H1 (cell line): ENCODE measurements around the gene CATSPERD. TPM values are rescaled to one million over a fixed set of nuclear protein-coding genes. Genes with fewer than 3 reads are reported as not detected.
A peak's percentile ranks its signal among the peaks of the same experiment; 100 is the strongest.

Experiments
- ASH2L ChIP-seq: fragments of 200-600, 300-600 bp; sonication (generic); IDR thresholded peaks from one replicate; pipeline ENCODE4 v1.7.1; 2017; ENCODE audit warnings: low read length
- FOSL1 ChIP-seq: IDR thresholded peaks from 2 replicates; pipeline ENCODE4 v1.6.1; 2011; ENCODE audit warnings: mild to moderate bottlenecking, low read depth, low read length, moderate library complexity; ENCODE audit not compliant: insufficient read depth
- GTF2F1 ChIP-seq: IDR thresholded peaks from 2 replicates; pipeline ENCODE4 v1.6.1; 2012; ENCODE audit warnings: low read depth, low read length, improper control_type of control experiment, borderline replicate concordance
- JUND ChIP-seq: IDR thresholded peaks from 2 replicates; pipeline ENCODE4 v1.6.1; 2011; ENCODE audit warnings: mild to moderate bottlenecking, improper control_type of control experiment, low read length
- KDM4A ChIP-seq: IDR thresholded peaks from one replicate; pipeline ENCODE4 v1.7.1; 2012; ENCODE audit warnings: low read depth, mild to moderate bottlenecking, moderate library complexity, low read length, inconsistent platforms; ENCODE audit not compliant: severe bottlenecking
- MAFK ChIP-seq: IDR thresholded peaks from 2 replicates; pipeline ENCODE4 v1.6.1; 2012; ENCODE audit warnings: low read depth, mild to moderate bottlenecking, improper control_type of control experiment, low read length
- MAX ChIP-seq: IDR thresholded peaks from 2 replicates; pipeline ENCODE4 v1.6.1; 2012; ENCODE audit warnings: inconsistent platforms
- POLR2AphosphoS5 ChIP-seq: IDR thresholded peaks from 2 replicates; pipeline ENCODE4 v1.6.1; 2011; ENCODE audit warnings: low read depth, low read length
- SIN3A ChIP-seq, 2 experiments: IDR thresholded peaks in 1 of 2; conservative IDR thresholded peaks in 1 of 2; 2 replicates each; pipeline ENCODE4 v1.6.1; 2011 to 2012; ENCODE audit warnings: low read length in 2 of 2, improper control_type of control experiment in 1 of 2, low read depth in 1 of 2, mild to moderate bottlenecking in 1 of 2
- SIX5 ChIP-seq: IDR thresholded peaks from 2 replicates; pipeline ENCODE4 v1.6.1; 2011; ENCODE audit warnings: mild to moderate bottlenecking, low read depth, low read length
- SP4 ChIP-seq: IDR thresholded peaks from 2 replicates; pipeline ENCODE4 v1.6.1; 2012; ENCODE audit warnings: low read length, inconsistent platforms
- TAF1 ChIP-seq: IDR thresholded peaks from 2 replicates; pipeline ENCODE4 v1.6.1; 2011; ENCODE audit warnings: mild to moderate bottlenecking, low read depth, low read length
- TAF7 ChIP-seq: optimal IDR thresholded peaks from 2 replicates; pipeline ENCODE3; 2011; ENCODE audit warnings: low read depth, mild to moderate bottlenecking, inconsistent platforms, low read length, moderate library complexity, borderline replicate concordance
- TBP ChIP-seq: IDR thresholded peaks from 2 replicates; pipeline ENCODE4 v1.6.1; 2011; ENCODE audit warnings: low read depth, low read length, improper control_type of control experiment
- USF2 ChIP-seq: IDR thresholded peaks from 2 replicates; pipeline ENCODE4 v1.6.1; 2011; ENCODE audit warnings: low read length, improper control_type of control experiment
- YY1 ChIP-seq: IDR thresholded peaks from 2 replicates; pipeline ENCODE4 v1.6.1; 2011; ENCODE audit warnings: low read depth, mild to moderate bottlenecking, low read length
- polyA plus RNA-seq, 7 experiments: library from polyadenylated mRNA; depleted of rRNA in 3 of 7; stranded (reverse) in 5 of 7; unstranded in 2 of 7; fragments of >200 nt in 5 of 7; fragments of 200-250 nt in 2 of 7; gene quantifications; 1 replicate in 5 of 7; 2 replicates in 1 of 7; 4 replicates in 1 of 7; pipeline versions ENCODE4 v1.2.1 to v1.2.3, GENCODE V29; 2011 to 2013; ENCODE audit warnings: missing spikeins in 2 of 7, mixed read lengths in 2 of 7
- total RNA-seq: library from RNA; stranded (reverse); fragmentation: NEBNext Ultra II Directional; extraction: Animal tissue kit (Norgen Biotek cat#: 25700); gene quantifications from 2 replicates; pipeline ENCODE4 v1.2.1, GENCODE V29; 2021
- TF ChIP-seq, protein P1 (sequence below): IDR thresholded peaks from 2 replicates; pipeline ENCODE4 v1.6.1; 2011; ENCODE audit warnings: low read depth, mild to moderate bottlenecking, low read length; ENCODE audit not compliant: insufficient read depth
- TF ChIP-seq, protein P2 (sequence below): IDR thresholded peaks from 2 replicates; pipeline ENCODE4 v1.6.1; 2012; ENCODE audit warnings: inconsistent platforms
- TF ChIP-seq, protein P3 (sequence below): IDR thresholded peaks from 2 replicates; pipeline ENCODE4 v1.6.1; 2012; ENCODE audit warnings: low read length, inconsistent platforms

Gene CATSPERD
- total and polyA plus RNA-seq, 2 of the 8 experiments (the other 6 are each of a cell fraction or from before 2014, with no cell fraction given) = 0.12 TPM; not detected in 1

DNA sequence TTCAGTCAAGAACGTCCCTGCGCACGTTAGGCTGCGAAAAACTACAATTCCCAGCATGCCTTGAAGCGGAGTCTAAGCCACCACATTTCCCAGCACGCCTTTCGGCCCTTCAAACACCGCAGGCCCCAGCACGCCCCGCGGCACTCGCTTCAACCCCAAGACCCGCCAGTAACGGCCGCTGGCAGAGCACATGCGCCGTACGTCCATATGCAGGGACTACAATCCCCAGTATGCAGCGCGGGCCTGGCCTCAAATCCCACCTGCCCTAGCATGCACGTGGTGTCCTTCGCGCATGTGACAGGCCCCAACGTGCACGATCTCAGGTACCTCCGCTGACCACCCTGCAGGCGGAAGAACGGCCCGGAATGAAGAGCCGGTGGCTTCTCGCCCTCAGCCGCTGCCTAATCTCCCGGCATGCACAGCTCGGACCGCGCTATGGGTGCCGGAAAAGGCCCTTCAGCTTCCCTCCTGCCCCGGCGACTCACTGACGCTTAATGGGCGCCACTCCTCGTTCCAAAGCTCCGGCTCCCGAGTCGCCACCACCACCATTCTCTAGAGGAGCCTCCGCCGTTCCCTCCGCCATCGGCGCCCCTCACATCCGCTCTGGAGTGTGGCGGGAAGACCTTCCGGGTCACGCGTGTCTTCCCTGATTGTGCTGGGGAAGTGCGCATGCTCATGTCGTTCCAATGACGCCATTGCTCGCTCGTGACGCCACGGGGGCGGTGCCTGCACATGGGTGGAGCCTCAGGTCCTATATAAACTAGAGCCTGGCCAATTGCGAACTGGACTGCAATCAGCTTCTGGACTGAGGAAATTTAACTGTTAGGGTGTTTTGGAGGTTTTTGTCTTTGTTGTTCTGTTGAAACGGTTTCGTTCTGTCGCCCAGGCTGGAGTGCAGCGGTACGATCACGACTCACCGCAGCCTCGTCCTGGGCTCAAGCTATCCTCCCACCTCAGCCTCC lies 70.4 kb downstream of the CATSPERD start, which contains the start of gene DUS3L (continued):
- TF ChIP-seq, protein P1, sequence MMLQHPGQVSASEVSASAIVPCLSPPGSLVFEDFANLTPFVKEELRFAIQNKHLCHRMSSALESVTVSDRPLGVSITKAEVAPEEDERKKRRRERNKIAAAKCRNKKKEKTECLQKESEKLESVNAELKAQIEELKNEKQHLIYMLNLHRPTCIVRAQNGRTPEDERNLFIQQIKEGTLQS = peak; percentile 89
- TF ChIP-seq, protein P2, sequence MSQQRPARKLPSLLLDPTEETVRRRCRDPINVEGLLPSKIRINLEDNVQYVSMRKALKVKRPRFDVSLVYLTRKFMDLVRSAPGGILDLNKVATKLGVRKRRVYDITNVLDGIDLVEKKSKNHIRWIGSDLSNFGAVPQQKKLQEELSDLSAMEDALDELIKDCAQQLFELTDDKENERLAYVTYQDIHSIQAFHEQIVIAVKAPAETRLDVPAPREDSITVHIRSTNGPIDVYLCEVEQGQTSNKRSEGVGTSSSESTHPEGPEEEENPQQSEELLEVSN = peak; percentile 86
- TF ChIP-seq MAFK (no peak), YY1 (peak; percentile 51; the same call in 1 of the 2 replicates), SIX5 (peak; percentile 88), TBP (peak; percentile 82), POLR2AphosphoS5 (peak; percentile 89), JUND (no peak), SIN3A (conservative IDR thresholded peaks at IDR 0.05 in 1 of 2, IDR thresholded peaks at IDR 0.05 in 1 of 2; ENCODE audit: low read depth in 1 of 2, low read length in 2 of 2) (peak; percentile 90 to 99; a peak in 3 of 4 replicates), TAF7 (peak; percentile 15), GTF2F1 (0 out of 2 replicates have a peak, but pooled peaks have one; percentile 9), FOSL1 (no peak), SP4 (peak; percentile 86; the same call in 1 of the 2 replicates), ASH2L (peak; percentile 79), MAX (peak; percentile 99), KDM4A (peak; percentile 91), USF2 (peak; percentile 96), TAF1 (peak; percentile 85)
- TF ChIP-seq, protein P3, sequence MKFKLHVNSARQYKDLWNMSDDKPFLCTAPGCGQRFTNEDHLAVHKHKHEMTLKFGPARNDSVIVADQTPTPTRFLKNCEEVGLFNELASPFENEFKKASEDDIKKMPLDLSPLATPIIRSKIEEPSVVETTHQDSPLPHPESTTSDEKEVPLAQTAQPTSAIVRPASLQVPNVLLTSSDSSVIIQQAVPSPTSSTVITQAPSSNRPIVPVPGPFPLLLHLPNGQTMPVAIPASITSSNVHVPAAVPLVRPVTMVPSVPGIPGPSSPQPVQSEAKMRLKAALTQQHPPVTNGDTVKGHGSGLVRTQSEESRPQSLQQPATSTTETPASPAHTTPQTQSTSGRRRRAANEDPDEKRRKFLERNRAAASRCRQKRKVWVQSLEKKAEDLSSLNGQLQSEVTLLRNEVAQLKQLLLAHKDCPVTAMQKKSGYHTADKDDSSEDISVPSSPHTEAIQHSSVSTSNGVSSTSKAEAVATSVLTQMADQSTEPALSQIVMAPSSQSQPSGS = peak; percentile 78
